Adrenal gland (tissue), 12 donors: ENCODE results near the gene LHPP. TPM values are rescaled to one million over a fixed set of nuclear protein-coding genes. Genes with fewer than 3 reads are reported as not detected.

Experiments
- DNase-seq, 7 donors: peaks; one replicate each; pipeline ENCODE4 v3.0.0-alpha.2; 2019 to 2020
- H3K27ac ChIP-seq, 5 donors: fragments of 200-600 bp; sonication (generic) in 4 of 5; 1 replicate in 3 of 5; 2 replicates in 2 of 5; pipeline versions ENCODE4 v1.5.1 to v1.8.0; 2016 to 2020; ENCODE audit warnings: mild to moderate bottlenecking in 1 of 5
- H3K27me3 ChIP-seq: fragments of 200-600 bp; 2 replicates; pipeline ENCODE4 v1.8.0; 2021
- H3K36me3 ChIP-seq, 2 donors: fragments of 200-600 bp; replicated peaks in 1 of 2; 1 replicate in 1 of 2; 2 replicates in 1 of 2; pipeline versions ENCODE4 v1.5.1 to v1.8.0; 2018 to 2022
- H3K4me1 ChIP-seq, 2 donors: fragments of 200-600 bp; replicated peaks in 1 of 2; 1 replicate in 1 of 2; 2 replicates in 1 of 2; pipeline versions ENCODE4 v1.5.1 to v1.8.0; 2018 to 2021
- H3K4me3 ChIP-seq, 4 donors: fragments of 200-600 bp; sonication (generic) in 3 of 4; one replicate each; pipeline ENCODE4 v1.5.1; 2016 to 2018
- H3K9me3 ChIP-seq, 3 donors: fragments of 200-600 bp; sonication (generic) in 1 of 3; replicated peaks in 1 of 3; 1 replicate in 2 of 3; 2 replicates in 1 of 3; pipeline versions ENCODE4 v1.5.1 to v1.8.0; 2016 to 2021
- CTCF ChIP-seq, 6 experiments: fragments of 450-650 bp in 4 of 6; fragments of 200-600 bp in 2 of 6; sonication (generic) in 1 of 6; IDR thresholded peaks; 1 replicate in 5 of 6; 2 replicates in 1 of 6; pipeline versions ENCODE4 v1.5.1 to v1.8.0; 2016 to 2021; ENCODE audit warnings: antibody characterized with exemption in 6 of 6, mild to moderate bottlenecking in 2 of 6, moderate library complexity in 1 of 6
- POLR2A ChIP-seq, 2 donors: fragments of 450-650 bp; IDR thresholded peaks; one replicate each; pipeline ENCODE4 v1.6.1; 2017; ENCODE audit warnings: antibody characterized with exemption in 2 of 2, mild to moderate bottlenecking in 2 of 2, moderate library complexity in 1 of 2
- WGBS, 4 donors: extraction: QIAGEN DNeasy Blood & Tissue Kit in 2 of 4; methylation state at CpG; one replicate each; pipeline versions ENCODE4 v1.1.5 to v1.1.7; 2013 to 2017; 5-methylcytosine and 5-hydroxymethylcytosine counted together
- intact Hi-C, 2 donors: fragments of 100-400 bp; cut with DNase I; formaldehyde crosslinking; loops; one replicate each; pipeline versions ENCODE4 v1.14.1 to v1.15.0; 2022 to 2023
- polyA plus RNA-seq, 3 donors: library from polyadenylated mRNA; stranded (reverse); fragments of 200-250 nt in 2 of 3; fragments of 350-450 nt in 1 of 3; fragmentation: Illumina TruSeq in 1 of 3; extraction: RNeasy Lipid Tissue Mini Kit (QIAGEN cat#74804) in 1 of 3; gene quantifications; one replicate each; pipeline ENCODE4 v1.2.3, GENCODE V29; 2013 to 2014
- total RNA-seq, 9 donors: library from RNA; depleted of rRNA in 4 of 9; stranded (reverse); fragments of >200 nt in 4 of 9; fragments of 120-200 nt in 1 of 9; fragmentation: NEBNext Ultra II Directional in 1 of 9; extraction: Animal tissue kit (Norgen Biotek cat#: 25700) in 1 of 9; gene quantifications; one replicate each; pipeline versions ENCODE4 v1.1.0 to v1.2.4, GENCODE V29; 2013 to 2023
- donor health status: healthy with polysubstance abuse.
- donor health status: Bipolar disorder and iron deficiency.
- donor health status: DM: yes; HTN: yes; CAD: no.
- donor health status: DM: no; HTN: no; CAD: no.
- donor health status: DM: no; HTN: no; CAD: no.
- donor health status: DM: yes; HTN: yes; CAD: no.

The LHPP gene
- total and polyA plus RNA-seq, 12 donors = 10.5 to 70.1 (median 43.4) TPM

GRCh38 chr10:124529661-124530214, 68.1 kb downstream of the LHPP start:
- 46 to 54% (median 50%) methylated on average over 5 to 17 of the region's 17 CpGs for WGBS, 4 donors
- H3K9me3 ChIP-seq = no peaks in the 10 kb centered on the region
- no peaks in the 10 kb centered on the region for H3K27me3 ChIP-seq
- no peak for TF ChIP-seq POLR2A (IDR thresholded peaks at IDR 0.05)
- TF ChIP-seq CTCF (IDR thresholded peaks at IDR 0.05) = no peak
- no peak overlapping the region for H3K27ac ChIP-seq
- H3K4me3 ChIP-seq = no peak overlapping the region
- H3K36me3 ChIP-seq = no peaks in the 10 kb centered on the region
- H3K4me1 ChIP-seq = peaks cover 23 to 24% of the 10 kb centered on the region in 2 donors
- intact Hi-C loops = loop anchor here (2.0 to 10.0 kb wide), 3 partner anchors 95 to 298 kb away; partner anchors contain the start of gene FAM53B (in 1 of the 2)
- no peak for DNase-seq

GRCh38 chr10:124530215-124530665, 68.6 kb downstream of the LHPP start:
- peak; percentile 89 to 93 (median 90) for DNase-seq
- Histone ChIP-seq H3K27ac (no peak overlapping the region), H3K4me1 (peaks cover 19 to 23% of the 10 kb centered on the region in 2 donors), H3K4me3 (no peak overlapping the region), H3K27me3 (no peaks in the 10 kb centered on the region), H3K9me3 (no peaks in the 10 kb centered on the region), H3K36me3 (no peaks in the 10 kb centered on the region)
- intact Hi-C loops = loop anchor here (2.0 to 10.0 kb wide), 3 partner anchors 95 to 297 kb away; partner anchors contain the start of gene FAM53B (in 1 of the 2)
- TF ChIP-seq POLR2A (IDR thresholded peaks at IDR 0.05) (no peak), CTCF (IDR thresholded peaks at IDR 0.05) (peak; percentile 88 to 94 (median 91))
- WGBS, 4 donors = 10 to 23% (median 16%) methylated on average over 7 to 18 of the region's 18 CpGs

GRCh38 chr10:124530816-124531215, 69.2 kb downstream of the LHPP start:
- Histone ChIP-seq H3K27me3 (no peaks in the 10 kb centered on the region), H3K4me3 (no peak overlapping the region), H3K27ac (no peak overlapping the region), H3K4me1 (peaks cover 17 to 23% of the 10 kb centered on the region in 2 donors), H3K9me3 (no peaks in the 10 kb centered on the region), H3K36me3 (no peaks in the 10 kb centered on the region)
- no peak for DNase-seq
- TF ChIP-seq CTCF (IDR thresholded peaks at IDR 0.05) (no peak), POLR2A (IDR thresholded peaks at IDR 0.05) (no peak)
- intact Hi-C loops = loop anchor here (2.0 to 10.0 kb wide), 3 partner anchors 94 to 296 kb away; partner anchors contain the start of gene FAM53B (in 1 of the 2)
- 38 to 84% (median 75%) methylated on average over 1 to 9 of the region's 9 CpGs for WGBS, 4 donors

GRCh38 chr10:124532106-124532641, 70.6 kb downstream of the LHPP start:
- Histone ChIP-seq H3K27me3 (no peaks in the 10 kb centered on the region), H3K27ac (peak overlapping the region in 2 of 5 donors; percentile 31 to 42), H3K4me1 (peaks cover 17 to 23% of the 10 kb centered on the region in 2 donors), H3K4me3 (no peak overlapping the region), H3K9me3 (no peaks in the 10 kb centered on the region), H3K36me3 (no peaks in the 10 kb centered on the region)
- WGBS, 4 donors = 70 to 79% (median 73%) methylated on average over 11 of the region's 11 CpGs
- DNase-seq = peak in 5 of 7 donors; percentile 54 to 71 (median 67)
- intact Hi-C loops = loop anchor here in 1 of 2 donors (5.0 to 10.0 kb wide), 2 partner anchors 93 to 295 kb away; no protein-coding TSS in a partner anchor
- TF ChIP-seq CTCF (IDR thresholded peaks at IDR 0.05) (peak in 1 of 6 experiments; percentile 11), POLR2A (IDR thresholded peaks at IDR 0.05) (no peak)
